ENCODE results near the gene SLC34A1.
"Not testable (repeated sequence)": the region's sequence is repeated elsewhere in the genome, so short reads cannot be mapped to it uniquely, and the experiment has no call there.

The SLC34A1 gene

GRCh38 chr5:177355162-177355867 lies 28.9 kb upstream of the SLC34A1 start:
- DNase-seq, result no peak

GRCh38 chr5:177355868-177356168 lies 28.4 kb upstream of the SLC34A1 start:
- no peak for DNase-seq

GRCh38 chr5:177356746-177357145 lies 27.5 kb upstream of the SLC34A1 start:
- no peak for DNase-seq

GRCh38 chr5:177357146-177357458 lies 27.1 kb upstream of the SLC34A1 start:
- DNase-seq, result no peak

- DNase-seq, result peak in 1 of 2 experiments; percentile 25
Measured at GRCh38 chr5:177357459-177358351, 26.5 kb upstream of the SLC34A1 start, which contains the start of gene RGS14. Gene RGS14, plus strand, starts transcription at chr5:177357924. Its CDS starts 101 bp downstream, at chr5:177358025.

GRCh38 chr5:177358370-177358819 lies 25.8 kb upstream of the SLC34A1 start:
- DNase-seq, result no peak

- DNase-seq, result no peak
Measured at GRCh38 chr5:177359451-177359851, 24.8 kb upstream of the SLC34A1 start.

GRCh38 chr5:177359860-177360259 lies 24.4 kb upstream of the SLC34A1 start:
- DNase-seq, result no peak

- DNase-seq, result not testable (repeated sequence)
Measured at GRCh38 chr5:177360740-177361139, 23.5 kb upstream of the SLC34A1 start.

- no peak for DNase-seq
Measured at GRCh38 chr5:177361418-177362291, 22.6 kb upstream of the SLC34A1 start.

GRCh38 chr5:177362292-177362609 lies 22.0 kb upstream of the SLC34A1 start:
- no peak for DNase-seq

GRCh38 chr5:177362610-177363507 lies 21.4 kb upstream of the SLC34A1 start:
- peak in 1 of 2 experiments; percentile 30 for DNase-seq

- DNase-seq, result no peak
Measured at GRCh38 chr5:177363565-177363964, 20.7 kb upstream of the SLC34A1 start.

- no peak for DNase-seq
Measured at GRCh38 chr5:177364159-177364962, 19.9 kb upstream of the SLC34A1 start.

GRCh38 chr5:177365845-177366527 lies 18.2 kb upstream of the SLC34A1 start:
- no peak for DNase-seq

GRCh38 chr5:177366528-177367322 lies 17.5 kb upstream of the SLC34A1 start:
- no peak for DNase-seq

- no peak for DNase-seq
Measured at GRCh38 chr5:177367323-177367848, 16.8 kb upstream of the SLC34A1 start.

- DNase-seq, result no peak
Measured at GRCh38 chr5:177367981-177368868, 16.0 kb upstream of the SLC34A1 start.
